ENCODE data around the gene LRP11.
"Not testable (repeated sequence)": the region's sequence is repeated elsewhere in the genome, so short reads cannot be mapped to it uniquely, and the experiment has no call there.

Gene LRP11

GRCh38 chr6:149855741-149856140 is 8.4 kb downstream of the LRP11 start:
- in situ Hi-C loops (cut with HindIII; ENCODE audit: low sequenced_read_pairs) = no loop called here
- peak overlapping the region; percentile 49 for H3K4me3 ChIP-seq (ENCODE audit: low read depth, low read length)
- no peak for DNase-seq (ENCODE audit: low read depth, low spot score)
- no peak for TF ChIP-seq CTCF (IDR thresholded peaks at IDR 0.05; ENCODE audit: low read depth, low read length)

- peak overlapping the region; percentile 49 for H3K4me3 ChIP-seq (ENCODE audit: low read depth, low read length)
- TF ChIP-seq CTCF (IDR thresholded peaks at IDR 0.05; ENCODE audit: low read depth, low read length) = no peak
- in situ Hi-C loops (cut with HindIII; ENCODE audit: low sequenced_read_pairs) = no loop called here
- DNase-seq (ENCODE audit: low read depth, low spot score) = peak; percentile 94
Measured at GRCh38 chr6:149855040-149855654, 9.0 kb downstream of the LRP11 start.

- H3K4me3 ChIP-seq (ENCODE audit: low read depth, low read length) = no peak overlapping the region
- peak; percentile 23 for DNase-seq (ENCODE audit: low read depth, low spot score)
- no peak for TF ChIP-seq CTCF (IDR thresholded peaks at IDR 0.05; ENCODE audit: low read depth, low read length)
- in situ Hi-C loops (cut with HindIII; ENCODE audit: low sequenced_read_pairs) = no loop called here
Measured at GRCh38 chr6:149854532-149854931, 9.6 kb downstream of the LRP11 start.

GRCh38 chr6:149854017-149854416 is 10.1 kb downstream of the LRP11 start:
- DNase-seq (ENCODE audit: low read depth, low spot score); H3K4me3 ChIP-seq (ENCODE audit: low read depth, low read length); in situ Hi-C loops (cut with HindIII; ENCODE audit: low sequenced_read_pairs): not testable (repeated sequence)

GRCh38 chr6:149852881-149853280 is 11.3 kb downstream of the LRP11 start:
- H3K4me3 ChIP-seq (ENCODE audit: low read depth, low read length) = no peak overlapping the region
- DNase-seq (ENCODE audit: low read depth, low spot score) = no peak
- in situ Hi-C loops (cut with HindIII; ENCODE audit: low sequenced_read_pairs) = no loop called here
- TF ChIP-seq CTCF (IDR thresholded peaks at IDR 0.05; ENCODE audit: low read depth, low read length) = no peak

GRCh38 chr6:149852180-149852579 is 12.0 kb downstream of the LRP11 start:
- no peak for TF ChIP-seq CTCF (IDR thresholded peaks at IDR 0.05; ENCODE audit: low read depth, low read length)
- no peak overlapping the region for H3K4me3 ChIP-seq (ENCODE audit: low read depth, low read length)
- in situ Hi-C loops (cut with HindIII; ENCODE audit: low sequenced_read_pairs) = no loop called here
- peak; percentile 58 for DNase-seq (ENCODE audit: low read depth, low spot score)

GRCh38 chr6:149851461-149852110 is 12.6 kb downstream of the LRP11 start:
- peak; percentile 27 for DNase-seq (ENCODE audit: low read depth, low spot score)
- no peak overlapping the region for H3K4me3 ChIP-seq (ENCODE audit: low read depth, low read length)
- in situ Hi-C loops (cut with HindIII; ENCODE audit: low sequenced_read_pairs) = no loop called here
- TF ChIP-seq CTCF (IDR thresholded peaks at IDR 0.05; ENCODE audit: low read depth, low read length) = no peak

- in situ Hi-C loops (cut with HindIII; ENCODE audit: low sequenced_read_pairs) = not testable (repeated sequence)
Measured at GRCh38 chr6:149848343-149848742, 15.8 kb downstream of the LRP11 start.

More at GRCh38 chr6:149848343-149848742, 15.8 kb downstream of the LRP11 start:
- DNase-seq (ENCODE audit: low read depth, low spot score); H3K4me3 ChIP-seq (ENCODE audit: low read depth, low read length): not testable (repeated sequence)
